Neuronal stem cell (in vitro differentiated cells): ENCODE results near the gene WDR33.

Source experiments
- DNase-seq: peaks from one replicate; pipeline ENCODE4 v3.0.0-alpha.2; 2013; ENCODE audit warnings: low spot score
- H2AFZ ChIP-seq: one replicate; pipeline ENCODE4 v1.6.1; 2013; ENCODE audit warnings: mild to moderate bottlenecking, low read length, inconsistent platforms
- H2AK5ac ChIP-seq: 2 replicates; pipeline ENCODE4 v1.6.1; 2013; ENCODE audit warnings: low read depth, mild to moderate bottlenecking, inconsistent platforms, low read length, moderate library complexity, mixed read lengths
- H2BK120ac ChIP-seq: 2 replicates; pipeline ENCODE4 v1.6.1; 2013; ENCODE audit warnings: low read depth, mild to moderate bottlenecking, inconsistent platforms, low read length, moderate library complexity, mixed read lengths
- H2BK12ac ChIP-seq: one replicate; pipeline ENCODE4 v1.6.1; 2013; ENCODE audit warnings: low read length, inconsistent platforms
- H2BK15ac ChIP-seq: 2 replicates; pipeline ENCODE4 v1.6.1; 2013; ENCODE audit warnings: mild to moderate bottlenecking, low read length, inconsistent platforms, mixed read lengths
- H2BK5ac ChIP-seq: one replicate; pipeline ENCODE4 v1.6.1; 2013; ENCODE audit warnings: inconsistent platforms, mild to moderate bottlenecking, low read length, moderate library complexity
- H3K14ac ChIP-seq: one replicate; pipeline ENCODE4 v1.6.1; 2013; ENCODE audit warnings: low read length, inconsistent platforms
- H3K18ac ChIP-seq: 2 replicates; pipeline ENCODE4 v1.6.1; 2013; ENCODE audit warnings: low read length, inconsistent platforms
- H3K23ac ChIP-seq: 2 replicates; pipeline ENCODE4 v1.6.1; 2013; ENCODE audit warnings: low read depth, mild to moderate bottlenecking, mixed read lengths, low read length, inconsistent platforms; ENCODE audit not compliant: poor library complexity
- H3K27ac ChIP-seq: replicated peaks from 3 replicates; pipeline ENCODE4 v1.5.1; 2013; ENCODE audit warnings: low read length, inconsistent platforms
- H3K27me3 ChIP-seq, 3 experiments: 2 replicates each; pipeline ENCODE4 v1.6.1; 2013; ENCODE audit warnings: low read length in 3 of 3, mild to moderate bottlenecking in 2 of 3, inconsistent platforms in 1 of 3, low read depth in 1 of 3, mixed read lengths in 1 of 3, moderate library complexity in 1 of 3; ENCODE audit not compliant: control insufficient read depth in 3 of 3, insufficient read depth in 3 of 3
- H3K36me3 ChIP-seq, 2 donors: replicated peaks in 1 of 2; 2 replicates each; pipeline ENCODE4 v1.6.1; 2013; ENCODE audit warnings: low read length in 2 of 2; ENCODE audit not compliant: control insufficient read depth in 2 of 2, insufficient read depth in 2 of 2
- H3K4ac ChIP-seq: 2 replicates; pipeline ENCODE4 v1.6.1; 2013; ENCODE audit warnings: inconsistent platforms, mild to moderate bottlenecking, low read length, moderate library complexity
- H3K4me1 ChIP-seq, 2 donors: 1 replicate in 1 of 2; 2 replicates in 1 of 2; pipeline ENCODE4 v1.6.1; 2013; ENCODE audit warnings: low read length in 2 of 2, low read depth in 1 of 2; ENCODE audit not compliant: control insufficient read depth in 2 of 2, insufficient read depth in 1 of 2
- H3K4me2 ChIP-seq: one replicate; pipeline ENCODE4 v1.6.1; 2013; ENCODE audit warnings: mild to moderate bottlenecking, low read length, inconsistent platforms; ENCODE audit not compliant: insufficient read depth, poor library complexity, severe bottlenecking
- H3K4me3 ChIP-seq, 2 donors: 2 replicates each; pipeline ENCODE4 v1.5.1; 2013; ENCODE audit warnings: low read length in 2 of 2, mild to moderate bottlenecking in 2 of 2, inconsistent platforms in 1 of 2, moderate library complexity in 1 of 2
- H3K79me1 ChIP-seq: one replicate; pipeline ENCODE4 v1.6.1; 2013; ENCODE audit warnings: low read depth, mild to moderate bottlenecking, inconsistent platforms, low read length, moderate library complexity
- H3K9ac ChIP-seq: one replicate; pipeline ENCODE4 v1.6.1; 2013; ENCODE audit warnings: mild to moderate bottlenecking, low read depth, low read length, inconsistent platforms; ENCODE audit not compliant: poor library complexity
- H3K9me3 ChIP-seq, 2 donors: replicated peaks in 1 of 2; 2 replicates each; pipeline versions ENCODE3 to v1.6.1; 2013; ENCODE audit warnings: low read length in 2 of 2, mild to moderate bottlenecking in 2 of 2, inconsistent platforms in 1 of 2, low read depth in 1 of 2, mixed read lengths in 1 of 2, moderate library complexity in 1 of 2; ENCODE audit not compliant: control insufficient read depth in 2 of 2, insufficient read depth in 1 of 2
- H4K8ac ChIP-seq: one replicate; pipeline ENCODE4 v1.6.1; 2013; ENCODE audit warnings: low read depth, mild to moderate bottlenecking, inconsistent platforms, low read length, moderate library complexity
- H4K91ac ChIP-seq: one replicate; pipeline ENCODE4 v1.6.1; 2013; ENCODE audit warnings: low read length, low read depth, mild to moderate bottlenecking, inconsistent platforms; ENCODE audit not compliant: poor library complexity
- WGBS, 2 donors: extraction: QIAGEN DNeasy Blood & Tissue Kit; methylation state at CpG; one replicate each; pipeline ENCODE4 v1.1.7; 2013; ENCODE audit warnings: missing lambda C conversion rate in 2 of 2, mixed read lengths in 1 of 2; ENCODE audit not compliant: insufficient read length in 2 of 2, insufficient replicate concordance in 1 of 2; ENCODE audit errors: extremely low coverage in 2 of 2; 5-methylcytosine and 5-hydroxymethylcytosine counted together

Gene WDR33

GRCh38 chr2:127662937-127663565 is 147.9 kb downstream of the WDR33 start:
- Histone ChIP-seq H2BK120ac (no peak overlapping the region), H2AFZ (no peak overlapping the region), H3K4ac (no peak overlapping the region), H3K27me3 (peaks cover 0 to 68% (median 31%) of the 10 kb centered on the region in 3 experiments), H3K79me1 (no peaks in the 10 kb centered on the region), H2BK15ac (no peak overlapping the region), H3K4me1 (peaks cover 13 to 16% of the 10 kb centered on the region in 2 donors), H4K91ac (no peak overlapping the region), H2AK5ac (peak overlapping the region; percentile 80), H3K23ac (peak overlapping the region; percentile 0), H3K36me3 (no peaks in the 10 kb centered on the region), H2BK5ac (no peak overlapping the region), H3K14ac (no peak overlapping the region), H2BK12ac (no peak overlapping the region), H4K8ac (no peak overlapping the region), H3K4me2 (no peak overlapping the region), H3K9me3 (peaks cover 0 to 3% of the 10 kb centered on the region in 2 donors), H3K27ac (no peak overlapping the region), H3K9ac (no peak overlapping the region), H3K18ac (peak overlapping the region; percentile 67), H3K4me3 (no peak overlapping the region)
- DNase-seq: no peak
- no CpG with 5 or more reads among the region's 9 CpGs for WGBS, 2 donors

- H2BK5ac ChIP-seq: no peak overlapping the region
- no peak overlapping the region for H3K14ac ChIP-seq
- peak overlapping the region; percentile 25 for H3K18ac ChIP-seq
- H3K27me3 ChIP-seq: peaks cover 0 to 60% (median 31%) of the 10 kb centered on the region in 3 experiments
- no peak overlapping the region for H3K27ac ChIP-seq
- H2BK120ac ChIP-seq: no peak overlapping the region
- H2AFZ ChIP-seq: no peak overlapping the region
- no peak for DNase-seq
- no peak overlapping the region for H3K23ac ChIP-seq
- no peak overlapping the region for H2BK12ac ChIP-seq
- no peak overlapping the region for H3K4ac ChIP-seq
- H4K91ac ChIP-seq: no peak overlapping the region
- no peak overlapping the region for H4K8ac ChIP-seq
- H3K36me3 ChIP-seq: no peaks in the 10 kb centered on the region
- H3K4me2 ChIP-seq: no peak overlapping the region
- H3K9ac ChIP-seq: no peak overlapping the region
- peaks cover 13 to 16% of the 10 kb centered on the region in 2 donors for H3K4me1 ChIP-seq
- H2BK15ac ChIP-seq: no peak overlapping the region
- H3K79me1 ChIP-seq: no peaks in the 10 kb centered on the region
- no CpG with 5 or more reads among the region's 9 CpGs for WGBS, 2 donors
- no peak overlapping the region for H3K4me3 ChIP-seq
- H3K9me3 ChIP-seq: peaks cover 0 to 3% of the 10 kb centered on the region in 2 donors
- H2AK5ac ChIP-seq: peak overlapping the region; percentile 8
Observed at GRCh38 chr2:127661949-127662510, 148.9 kb downstream of the WDR33 start.

- peak overlapping the region; percentile 11 for H2AFZ ChIP-seq
- H2BK12ac ChIP-seq: no peak overlapping the region
- no peak overlapping the region for H2AK5ac ChIP-seq
- H3K23ac ChIP-seq: no peak overlapping the region
- no peak overlapping the region for H3K27ac ChIP-seq
- no peak overlapping the region for H2BK5ac ChIP-seq
- H4K91ac ChIP-seq: no peak overlapping the region
- H3K4ac ChIP-seq: no peak overlapping the region
- H4K8ac ChIP-seq: no peak overlapping the region
- no peak for DNase-seq
- H3K9ac ChIP-seq: no peak overlapping the region
- H3K36me3 ChIP-seq: no peaks in the 10 kb centered on the region
- no peak overlapping the region for H2BK120ac ChIP-seq
- no peak overlapping the region for H3K4me2 ChIP-seq
- H3K18ac ChIP-seq: no peak overlapping the region
- H3K4me3 ChIP-seq: no peak overlapping the region
- H3K79me1 ChIP-seq: no peaks in the 10 kb centered on the region
- H2BK15ac ChIP-seq: no peak overlapping the region
- H3K4me1 ChIP-seq: peaks cover 13 to 16% of the 10 kb centered on the region in 2 donors
- WGBS, 2 donors: no CpG with 5 or more reads among the region's 14 CpGs
- peaks cover 0 to 3% of the 10 kb centered on the region in 2 donors for H3K9me3 ChIP-seq
- H3K27me3 ChIP-seq: peaks cover 0 to 54% (median 31%) of the 10 kb centered on the region in 3 experiments
- H3K14ac ChIP-seq: no peak overlapping the region
Observed at GRCh38 chr2:127661072-127661649, 149.8 kb downstream of the WDR33 start.

GRCh38 chr2:127660291-127660578 is 150.7 kb downstream of the WDR33 start:
- Histone ChIP-seq H4K8ac (no peak overlapping the region), H3K23ac (no peak overlapping the region), H2AFZ (no peak overlapping the region), H3K4me2 (no peak overlapping the region), H3K79me1 (no peaks in the 10 kb centered on the region), H2BK5ac (no peak overlapping the region), H2BK15ac (no peak overlapping the region), H3K9me3 (peaks cover 0 to 2% of the 10 kb centered on the region in 2 donors), H3K9ac (no peak overlapping the region), H3K36me3 (no peaks in the 10 kb centered on the region), H2BK120ac (no peak overlapping the region), H3K14ac (no peak overlapping the region), H3K18ac (no peak overlapping the region), H3K4ac (no peak overlapping the region), H2BK12ac (no peak overlapping the region), H3K27me3 (peaks cover 0 to 50% (median 24%) of the 10 kb centered on the region in 3 experiments), H2AK5ac (no peak overlapping the region), H3K27ac (no peak overlapping the region), H3K4me1 (peaks cover 15 to 21% of the 10 kb centered on the region in 2 donors), H3K4me3 (no peak overlapping the region), H4K91ac (no peak overlapping the region)
- no peak for DNase-seq
- no CpG with 5 or more reads among the region's 10 CpGs for WGBS, 2 donors
